ENCODE data around the gene PPP4C.
"Not testable (repeated sequence)": the region's sequence is repeated elsewhere in the genome, so short reads cannot be mapped to it uniquely, and the experiment has no call there.

The PPP4C gene

GRCh38 chr16:30119428-30119827 lies 43.6 kb downstream of the PPP4C start:
- H3K4me3 ChIP-seq (ENCODE audit: low read depth, low read length), result no peak overlapping the region
- no peak for DNase-seq (ENCODE audit: low read depth)
- TF ChIP-seq CTCF (IDR thresholded peaks at IDR 0.05; ENCODE audit: insufficient read depth, low read depth, low read length, missing control alignments), result no peak

- DNase-seq (ENCODE audit: low read depth), result no peak
- H3K4me3 ChIP-seq (ENCODE audit: low read depth, low read length), result no peak overlapping the region
- TF ChIP-seq CTCF (IDR thresholded peaks at IDR 0.05; ENCODE audit: insufficient read depth, low read depth, low read length, missing control alignments), result no peak
Measured at GRCh38 chr16:30120340-30121105, 44.7 kb downstream of the PPP4C start.

GRCh38 chr16:30121741-30122571 lies 46.2 kb downstream of the PPP4C start:
- DNase-seq (ENCODE audit: low read depth), result no peak
- TF ChIP-seq CTCF (IDR thresholded peaks at IDR 0.05; ENCODE audit: insufficient read depth, low read depth, low read length, missing control alignments), result no peak
- H3K4me3 ChIP-seq (ENCODE audit: low read depth, low read length), result peak overlapping the region; percentile 91

GRCh38 chr16:30122604-30123160 lies 46.9 kb downstream of the PPP4C start:
- H3K4me3 ChIP-seq (ENCODE audit: low read depth, low read length), result peak overlapping the region; percentile 91
- no peak for DNase-seq (ENCODE audit: low read depth)
- no peak for TF ChIP-seq CTCF (IDR thresholded peaks at IDR 0.05; ENCODE audit: insufficient read depth, low read depth, low read length, missing control alignments)

GRCh38 chr16:30124985-30125379 lies 49.2 kb downstream of the PPP4C start:
- H3K4me3 ChIP-seq (ENCODE audit: low read depth, low read length), result no peak overlapping the region
- no peak for DNase-seq (ENCODE audit: low read depth)
- TF ChIP-seq CTCF (IDR thresholded peaks at IDR 0.05; ENCODE audit: insufficient read depth, low read depth, low read length, missing control alignments), result no peak

GRCh38 chr16:30125690-30126089 lies 49.9 kb downstream of the PPP4C start:
- H3K4me3 ChIP-seq (ENCODE audit: low read depth, low read length); DNase-seq (ENCODE audit: low read depth): not testable (repeated sequence)

GRCh38 chr16:30127993-30128392 lies 52.2 kb downstream of the PPP4C start:
- no peak overlapping the region for H3K4me3 ChIP-seq (ENCODE audit: low read depth, low read length)
- no peak for TF ChIP-seq CTCF (IDR thresholded peaks at IDR 0.05; ENCODE audit: insufficient read depth, low read depth, low read length, missing control alignments)
- no peak for DNase-seq (ENCODE audit: low read depth)
